Measurements from ENCODE around the gene SGPL1. TPM values are rescaled to one million over a fixed set of nuclear protein-coding genes. Genes with fewer than 3 reads are reported as not detected.
A peak's percentile ranks its signal among the peaks of the same experiment; 100 is the strongest.
"Not testable (repeated sequence)": the region's sequence is repeated elsewhere in the genome, so short reads cannot be mapped to it uniquely, and the experiment has no call there.

Gene SGPL1, protein sequence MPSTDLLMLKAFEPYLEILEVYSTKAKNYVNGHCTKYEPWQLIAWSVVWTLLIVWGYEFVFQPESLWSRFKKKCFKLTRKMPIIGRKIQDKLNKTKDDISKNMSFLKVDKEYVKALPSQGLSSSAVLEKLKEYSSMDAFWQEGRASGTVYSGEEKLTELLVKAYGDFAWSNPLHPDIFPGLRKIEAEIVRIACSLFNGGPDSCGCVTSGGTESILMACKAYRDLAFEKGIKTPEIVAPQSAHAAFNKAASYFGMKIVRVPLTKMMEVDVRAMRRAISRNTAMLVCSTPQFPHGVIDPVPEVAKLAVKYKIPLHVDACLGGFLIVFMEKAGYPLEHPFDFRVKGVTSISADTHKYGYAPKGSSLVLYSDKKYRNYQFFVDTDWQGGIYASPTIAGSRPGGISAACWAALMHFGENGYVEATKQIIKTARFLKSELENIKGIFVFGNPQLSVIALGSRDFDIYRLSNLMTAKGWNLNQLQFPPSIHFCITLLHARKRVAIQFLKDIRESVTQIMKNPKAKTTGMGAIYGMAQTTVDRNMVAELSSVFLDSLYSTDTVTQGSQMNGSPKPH
- polyA plus RNA-seq (2013, experiment 1 of 2), result 23.0 TPM
- 23.0 TPM for polyA plus RNA-seq (2013, experiment 2 of 2)

DNA sequence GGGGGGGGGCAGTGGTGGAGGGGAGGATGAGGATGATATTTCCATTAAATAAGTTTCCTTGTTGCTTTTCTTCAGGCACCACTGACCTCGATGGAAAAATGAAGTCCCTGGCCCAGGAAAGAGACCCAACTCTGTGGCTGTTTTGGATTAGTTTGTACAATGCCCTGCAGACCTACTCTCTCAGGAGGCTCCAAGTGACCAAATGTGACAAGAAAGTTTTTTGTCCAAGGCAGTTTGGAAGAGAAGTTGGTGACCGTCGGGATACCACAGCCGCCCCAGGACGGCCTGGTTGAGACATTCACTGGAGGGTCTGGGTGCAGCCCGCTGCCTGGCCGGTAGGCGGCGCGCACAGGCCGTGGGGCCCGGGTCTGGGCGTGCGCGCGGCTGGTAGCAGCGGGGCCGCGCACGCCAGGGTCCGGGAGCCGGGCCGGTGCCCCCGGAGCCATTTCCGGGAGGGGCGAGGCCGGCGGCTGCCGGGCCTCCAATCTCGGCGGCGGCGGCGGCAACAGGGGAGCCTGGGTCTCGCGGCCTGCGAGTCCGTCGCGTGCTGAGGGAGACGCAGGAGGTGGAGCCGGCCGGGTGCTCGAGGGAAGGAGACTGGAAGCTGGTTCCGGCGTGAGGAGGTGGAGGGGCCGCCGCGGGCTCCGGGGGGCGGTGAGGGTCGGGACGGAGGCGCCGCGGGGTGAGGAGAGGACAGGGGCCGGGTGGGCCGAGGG is at the start of gene SGPL1:
TSS of gene SGPL1 (plus strand) at position 445 of the 716 bp plus-strand sequence. CDS start 906 bp downstream, outside the sequence.
- Histone ChIP-seq H3K4me2 (ENCODE audit: insufficient read depth, low read length, poor library complexity, severe bottlenecking) (peak within 1 kb of the TSS; percentile 74), H3K27ac (replicated peaks; ENCODE audit: low read length) (peak within 1 kb of the TSS; percentile 90), H3K9ac (ENCODE audit: low read depth, low read length, poor library complexity) (peak within 1 kb of the TSS; percentile 95), H3K18ac (ENCODE audit: low read length) (peak within 1 kb of the TSS; percentile 99), H2BK12ac (ENCODE audit: low read length) (no peak within 1 kb of the TSS), H3K36me3 (replicated peaks in 1 of 2; ENCODE audit: control insufficient read depth in 2 of 2, insufficient read depth in 2 of 2, low read length in 2 of 2) (peaks cover 6 to 36% of the 10 kb centered on the region in 2 donors), H2BK120ac (ENCODE audit: low read depth, low read length) (no peak within 1 kb of the TSS), H3K4me3 (ENCODE audit: low read length in 2 of 2) (peak within 1 kb of the TSS; percentile 71 to 91), H3K4ac (ENCODE audit: low read length) (no peak within 1 kb of the TSS), H3K23ac (ENCODE audit: low read depth, low read length, poor library complexity) (peak within 1 kb of the TSS; percentile 98), H3K9me3 (replicated peaks in 1 of 2; ENCODE audit: control insufficient read depth in 2 of 2, insufficient read depth in 1 of 2, low read depth in 1 of 2, low read length in 2 of 2) (no peaks in the 10 kb centered on the region), H4K91ac (ENCODE audit: low read depth, low read length, poor library complexity) (no peak within 1 kb of the TSS), H3K14ac (ENCODE audit: low read length) (no peak within 1 kb of the TSS), H3K79me1 (ENCODE audit: low read depth, low read length) (no peaks in the 10 kb centered on the region), H3K27me3 (ENCODE audit: control insufficient read depth in 3 of 3, insufficient read depth in 3 of 3, low read depth in 1 of 3, low read length in 3 of 3) (peaks cover 0 to 7% (median 0%) of the 10 kb centered on the region in 3 experiments), H4K8ac (ENCODE audit: low read depth, low read length) (no peak within 1 kb of the TSS), H3K4me1 (ENCODE audit: control insufficient read depth in 2 of 2, insufficient read depth in 1 of 2, low read depth in 1 of 2, low read length in 2 of 2) (no peaks in the 10 kb centered on the region), H2AK5ac (ENCODE audit: low read depth, low read length) (peak within 1 kb of the TSS; percentile 45), H2AFZ (ENCODE audit: low read length) (peak within 1 kb of the TSS; percentile 88), H2BK15ac (ENCODE audit: low read length) (peak within 1 kb of the TSS; percentile 32), H2BK5ac (ENCODE audit: low read length) (peak within 1 kb of the TSS; percentile 59)
- no CpG with 5 or more reads among the region's 58 CpGs for WGBS, 2 donors (ENCODE audit: extremely low coverage in 2 of 2, insufficient read length in 2 of 2, insufficient replicate concordance in 1 of 2)
- DNase-seq (ENCODE audit: low spot score), result peak; percentile 85

DNA sequence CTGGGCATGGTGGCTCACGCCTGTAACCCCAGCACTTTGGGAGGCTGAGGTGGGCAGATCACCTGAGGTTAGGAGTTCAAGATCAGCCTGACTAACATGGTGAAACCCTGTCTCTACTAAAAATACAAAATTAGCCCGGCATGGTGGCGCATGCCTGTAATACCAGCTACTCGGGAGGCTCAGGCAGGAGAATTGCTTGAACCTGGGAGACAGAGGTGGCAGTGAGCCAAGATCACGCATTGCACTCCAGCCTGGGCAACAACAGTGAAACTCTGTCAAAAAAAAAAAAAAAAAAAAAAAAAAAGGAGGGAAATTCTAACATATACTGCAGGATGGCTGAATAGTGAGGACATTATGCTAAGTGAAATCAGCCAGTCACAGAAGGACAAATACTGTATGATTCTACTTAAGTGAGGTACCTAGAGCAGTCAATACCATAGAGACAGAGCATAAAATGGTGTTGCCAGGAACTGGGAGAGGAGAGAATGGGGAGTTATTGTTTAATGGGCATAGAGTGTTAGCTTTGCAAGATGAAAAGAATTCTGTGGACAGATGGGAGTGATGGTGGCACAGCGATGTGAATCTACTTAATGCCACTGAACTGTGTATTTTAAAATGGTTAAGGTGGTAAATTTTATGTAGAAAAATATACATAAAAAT is 47.6 kb upstream of the SGPL1 start:
- not testable (repeated sequence) for H3K9me3 ChIP-seq (replicated peaks in 1 of 2; ENCODE audit: control insufficient read depth in 2 of 2, insufficient read depth in 1 of 2, low read depth in 1 of 2, low read length in 2 of 2); H3K4me1 ChIP-seq (ENCODE audit: control insufficient read depth in 2 of 2, insufficient read depth in 1 of 2, low read depth in 1 of 2, low read length in 2 of 2)

DNA sequence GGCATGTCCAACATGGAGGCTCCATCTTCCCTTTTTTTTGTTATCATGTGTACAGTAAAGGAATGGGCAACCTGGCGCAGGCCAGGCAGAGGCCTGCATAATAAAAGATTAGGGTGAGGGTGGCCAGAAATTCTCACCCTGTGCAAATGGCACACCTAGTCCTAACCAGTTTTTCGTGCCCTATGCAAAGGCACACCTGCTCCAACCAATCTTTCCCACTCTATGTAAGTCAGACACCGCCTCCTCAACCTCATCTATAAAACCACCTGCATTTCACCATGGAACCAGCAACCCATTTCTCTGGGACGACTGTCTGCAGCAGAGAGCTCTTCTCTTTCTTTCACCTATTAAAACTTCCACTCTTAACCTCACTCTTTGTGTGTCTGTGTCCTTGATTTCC is 46.6 kb upstream of the SGPL1 start:
- Histone ChIP-seq H3K36me3 (replicated peaks in 1 of 2; ENCODE audit: control insufficient read depth in 2 of 2, insufficient read depth in 2 of 2, low read length in 2 of 2) (no peaks in the 10 kb centered on the region), H2AFZ (ENCODE audit: low read length) (no peak overlapping the region), H2BK15ac (ENCODE audit: low read length) (no peak overlapping the region), H3K4ac (ENCODE audit: low read length) (no peak overlapping the region), H3K4me1 (ENCODE audit: control insufficient read depth in 2 of 2, insufficient read depth in 1 of 2, low read depth in 1 of 2, low read length in 2 of 2) (no peaks in the 10 kb centered on the region), H4K91ac (ENCODE audit: low read depth, low read length, poor library complexity) (no peak overlapping the region), H3K4me2 (ENCODE audit: insufficient read depth, low read length, poor library complexity, severe bottlenecking) (no peak overlapping the region), H3K27me3 (ENCODE audit: control insufficient read depth in 3 of 3, insufficient read depth in 3 of 3, low read depth in 1 of 3, low read length in 3 of 3) (no peaks in the 10 kb centered on the region), H2BK5ac (ENCODE audit: low read length) (no peak overlapping the region), H2AK5ac (ENCODE audit: low read depth, low read length) (no peak overlapping the region), H3K27ac (replicated peaks; ENCODE audit: low read length) (no peak overlapping the region), H3K4me3 (ENCODE audit: low read length in 2 of 2) (no peak overlapping the region), H4K8ac (ENCODE audit: low read depth, low read length) (no peak overlapping the region), H3K23ac (ENCODE audit: low read depth, low read length, poor library complexity) (no peak overlapping the region), H3K18ac (ENCODE audit: low read length) (no peak overlapping the region), H3K14ac (ENCODE audit: low read length) (no peak overlapping the region), H3K9me3 (replicated peaks in 1 of 2; ENCODE audit: control insufficient read depth in 2 of 2, insufficient read depth in 1 of 2, low read depth in 1 of 2, low read length in 2 of 2) (peaks cover 2 to 5% of the 10 kb centered on the region in 2 donors), H2BK120ac (ENCODE audit: low read depth, low read length) (no peak overlapping the region), H3K79me1 (ENCODE audit: low read depth, low read length) (no peaks in the 10 kb centered on the region), H2BK12ac (ENCODE audit: low read length) (no peak overlapping the region), H3K9ac (ENCODE audit: low read depth, low read length, poor library complexity) (no peak overlapping the region)
- no peak for DNase-seq (ENCODE audit: low spot score)
- no CpG with 5 or more reads among the region's 4 CpGs for WGBS, 2 donors (ENCODE audit: extremely low coverage in 2 of 2, insufficient read length in 2 of 2, insufficient replicate concordance in 1 of 2)

More for the DNA sequence above, 47.6 kb upstream of the SGPL1 start:
- H2BK120ac ChIP-seq (ENCODE audit: low read depth, low read length); H3K27me3 ChIP-seq (ENCODE audit: control insufficient read depth in 3 of 3, insufficient read depth in 3 of 3, low read depth in 1 of 3, low read length in 3 of 3); H3K14ac ChIP-seq (ENCODE audit: low read length); DNase-seq (ENCODE audit: low spot score); H3K4ac ChIP-seq (ENCODE audit: low read length); H3K9ac ChIP-seq (ENCODE audit: low read depth, low read length, poor library complexity); H3K36me3 ChIP-seq (replicated peaks in 1 of 2; ENCODE audit: control insufficient read depth in 2 of 2, insufficient read depth in 2 of 2, low read length in 2 of 2); H2AFZ ChIP-seq (ENCODE audit: low read length); H2AK5ac ChIP-seq (ENCODE audit: low read depth, low read length); H2BK12ac ChIP-seq (ENCODE audit: low read length); H2BK15ac ChIP-seq (ENCODE audit: low read length); H4K8ac ChIP-seq (ENCODE audit: low read depth, low read length); H4K91ac ChIP-seq (ENCODE audit: low read depth, low read length, poor library complexity); H3K4me2 ChIP-seq (ENCODE audit: insufficient read depth, low read length, poor library complexity, severe bottlenecking); H3K23ac ChIP-seq (ENCODE audit: low read depth, low read length, poor library complexity); H3K79me1 ChIP-seq (ENCODE audit: low read depth, low read length); H3K18ac ChIP-seq (ENCODE audit: low read length); H3K4me3 ChIP-seq (ENCODE audit: low read length in 2 of 2); H2BK5ac ChIP-seq (ENCODE audit: low read length); H3K27ac ChIP-seq (replicated peaks; ENCODE audit: low read length): not testable (repeated sequence)
- no CpG with 5 or more reads among the region's 6 CpGs for WGBS, 2 donors (ENCODE audit: extremely low coverage in 2 of 2, insufficient read length in 2 of 2, insufficient replicate concordance in 1 of 2)
